WTC11 (cell line): ENCODE data around the gene TRMT112. TPM values are rescaled to one million over a fixed set of nuclear protein-coding genes. Genes with fewer than 3 reads are reported as not detected.

ENCODE experiments used
- ATAC-seq: fragments of 200-7000 bp; cut with Tn5 transposase; 2 replicates; pipeline ENCODE4 v1.10.0; 2021; ENCODE audit warnings: mild to moderate bottlenecking, moderate library complexity
- CTCF ChIA-PET: fragments of 300-600 bp; sonication (Branson Sonifier 250); formaldehyde crosslinking; loops from one replicate; lab custom pipeline; 2021; ENCODE audit warnings: antibody characterized with exemption; lab: Charles Lee
- POLR2A ChIA-PET: fragments of 350-600 bp; sonication (Branson Sonifier 250); formaldehyde crosslinking; loops from one replicate; lab custom pipeline; 2021; ENCODE audit warnings: antibody characterized with exemption; lab: Charles Lee
- DNase-seq: peaks from one replicate; pipeline ENCODE4 v3.0.0; 2021; ENCODE audit warnings: low spot score
- H3K27ac Mint-ChIP-seq: 2 replicates; pipeline ENCODE4 v1.8.0; 2021; ENCODE audit warnings: mixed read lengths
- H3K27me3 Mint-ChIP-seq: 2 replicates; pipeline ENCODE4 v1.8.0; 2021; ENCODE audit warnings: low read depth, mild to moderate bottlenecking, moderate library complexity, mixed read lengths
- H3K36me3 Mint-ChIP-seq: 2 replicates; pipeline ENCODE4 v1.8.0; 2021; ENCODE audit warnings: mixed read lengths
- H3K4me1 Mint-ChIP-seq: 2 replicates; pipeline ENCODE4 v1.8.0; 2022; ENCODE audit warnings: mixed read lengths
- H3K4me3 Mint-ChIP-seq: 2 replicates; pipeline ENCODE4 v1.8.0; 2021; ENCODE audit warnings: mild to moderate bottlenecking, moderate library complexity, mixed read lengths
- H3K9me3 Mint-ChIP-seq: 2 replicates; pipeline ENCODE4 v1.8.0; 2021; ENCODE audit warnings: mixed read lengths
- ELF4 ChIP-seq: sonication (generic); formaldehyde crosslinking; IDR thresholded peaks from 2 replicates; pipeline ENCODE4 v1.8.1; 2022; ENCODE audit warnings: low read depth, mild to moderate bottlenecking, moderate library complexity, missing genetic modification reagents
- EMX1 ChIP-seq: fragments of 250-450 bp; sonication (Bioruptor Pico); IDR thresholded peaks from 2 replicates; pipeline ENCODE4 v1.8.0; 2021; ENCODE audit warnings: mild to moderate bottlenecking
- FOXJ3 ChIP-seq: sonication (generic); formaldehyde crosslinking; IDR thresholded peaks from 2 replicates; pipeline ENCODE4 v1.9.0; 2021; ENCODE audit warnings: missing genetic modification reagents, mild to moderate bottlenecking, borderline replicate concordance
- FOXP1 ChIP-seq: sonication (generic); formaldehyde crosslinking; IDR thresholded peaks from 2 replicates; pipeline ENCODE4 v1.8.0; 2022; ENCODE audit warnings: missing genetic modification reagents, mild to moderate bottlenecking, moderate library complexity, borderline replicate concordance
- GRHL2 ChIP-seq: fragments of 250-450 bp; sonication (Bioruptor Pico); IDR thresholded peaks from 2 replicates; pipeline ENCODE4 v1.8.0; 2022; ENCODE audit warnings: mild to moderate bottlenecking, moderate library complexity; ENCODE audit not compliant: insufficient replicate concordance, severe bottlenecking
- GTF2I ChIP-seq: fragments of 250-450 bp; sonication (Bioruptor Pico); conservative IDR thresholded peaks from 2 replicates; pipeline ENCODE4 v1.4.0; 2021; ENCODE audit warnings: mild to moderate bottlenecking
- IRF1 ChIP-seq: sonication (generic); formaldehyde crosslinking; IDR thresholded peaks from 2 replicates; pipeline ENCODE4 v1.8.0; 2023; ENCODE audit warnings: missing genetic modification reagents
- KAT7 ChIP-seq: sonication (generic); formaldehyde crosslinking; IDR thresholded peaks from 2 replicates; pipeline ENCODE4 v1.8.1; 2023; ENCODE audit warnings: missing genetic modification reagents, mild to moderate bottlenecking, borderline replicate concordance
- MAX ChIP-seq: sonication (generic); formaldehyde crosslinking; IDR thresholded peaks from 2 replicates; pipeline ENCODE4 v1.8.0; 2022; ENCODE audit warnings: mild to moderate bottlenecking, missing genetic modification reagents
- MYBL2 ChIP-seq: sonication (generic); formaldehyde crosslinking; IDR thresholded peaks from 2 replicates; pipeline ENCODE4 v1.8.1; 2023; ENCODE audit warnings: mild to moderate bottlenecking, moderate library complexity, missing genetic modification reagents
- ZNF532 ChIP-seq: fragments of 250-450 bp; sonication (Bioruptor Pico); IDR thresholded peaks from 2 replicates; pipeline ENCODE4 v1.9.0; 2021; ENCODE audit warnings: mild to moderate bottlenecking, borderline replicate concordance
- total RNA-seq: library from RNA; stranded (reverse); gene quantifications from 3 replicates; pipeline ENCODE4 v1.2.3, GENCODE V29; 2021
- TF ChIP-seq, protein P1 (sequence below): sonication (generic); formaldehyde crosslinking; IDR thresholded peaks from 2 replicates; pipeline ENCODE4 v1.8.1; 2022; ENCODE audit warnings: mild to moderate bottlenecking, moderate library complexity, missing genetic modification reagents
- TF ChIP-seq, protein P2 (sequence below): fragments of 200-600 bp; IDR thresholded peaks from 2 replicates; pipeline ENCODE4 v1.8.0; 2022; ENCODE audit warnings: antibody characterized with exemption
- TF ChIP-seq, protein P3 (sequence below): sonication (generic); formaldehyde crosslinking; IDR thresholded peaks from 2 replicates; pipeline ENCODE4 v1.8.0; 2022; ENCODE audit warnings: missing genetic modification reagents
- TF ChIP-seq, protein P4 (sequence below): sonication (generic); formaldehyde crosslinking; IDR thresholded peaks from 2 replicates; pipeline ENCODE4 v1.8.1; 2023; ENCODE audit warnings: mild to moderate bottlenecking, missing genetic modification reagents, borderline replicate concordance

TRMT112 gene
- total RNA-seq, 1 experiment from 2014 or later = 285 TPM

DNA sequence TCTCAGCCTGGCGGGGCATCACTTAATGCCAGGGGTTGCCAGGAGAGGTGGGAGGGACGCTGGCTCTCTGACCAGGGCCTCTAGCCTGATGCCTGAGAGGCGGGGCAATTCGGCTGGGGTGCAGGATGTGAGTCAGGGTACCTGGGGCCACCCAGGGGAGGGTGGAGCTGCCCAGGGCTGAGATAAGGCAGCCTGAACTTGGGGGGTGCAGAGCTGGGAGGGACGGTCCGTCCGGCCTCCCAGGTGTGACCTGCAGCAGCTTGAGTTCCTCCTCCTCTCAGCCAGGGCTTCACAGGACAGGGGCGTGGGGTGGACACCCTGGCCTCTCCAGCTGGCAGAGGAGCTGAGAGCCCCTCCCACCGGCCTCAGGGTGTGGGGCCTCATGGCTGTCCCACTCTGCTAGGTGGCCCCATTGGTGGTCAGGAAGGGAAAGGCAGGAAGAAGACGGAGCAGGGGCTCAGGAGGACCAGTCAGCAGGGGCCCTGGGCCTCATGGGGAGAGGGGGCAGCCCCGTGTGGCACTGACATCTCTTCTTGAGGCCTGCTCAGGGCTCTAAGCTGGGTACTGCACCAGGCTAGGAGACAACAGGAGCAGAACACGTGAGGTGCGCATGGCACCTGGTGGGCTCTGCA lies 40.7 kb upstream of the TRMT112 start:
- H3K9me3 Mint-ChIP-seq = no peaks in the 10 kb centered on the region
- DNase-seq (no peak), ATAC-seq (no peak)
- no peaks in the 10 kb centered on the region for H3K27me3 Mint-ChIP-seq
- H3K4me1 Mint-ChIP-seq = peaks cover 26% of the 10 kb centered on the region
- H3K36me3 Mint-ChIP-seq = peaks cover 9% of the 10 kb centered on the region
- ChIA-PET POLR2A (no interaction called here), CTCF (interaction anchor here (0.7 to 10.4 kb wide), 8 partner anchors 10 to 453 kb away, joined by 4 to 437 read pairs (median 70); partner anchors contain the start of genes CCDC88B, PRDX5 and TRMT112)
- TF ChIP-seq, protein P1, sequence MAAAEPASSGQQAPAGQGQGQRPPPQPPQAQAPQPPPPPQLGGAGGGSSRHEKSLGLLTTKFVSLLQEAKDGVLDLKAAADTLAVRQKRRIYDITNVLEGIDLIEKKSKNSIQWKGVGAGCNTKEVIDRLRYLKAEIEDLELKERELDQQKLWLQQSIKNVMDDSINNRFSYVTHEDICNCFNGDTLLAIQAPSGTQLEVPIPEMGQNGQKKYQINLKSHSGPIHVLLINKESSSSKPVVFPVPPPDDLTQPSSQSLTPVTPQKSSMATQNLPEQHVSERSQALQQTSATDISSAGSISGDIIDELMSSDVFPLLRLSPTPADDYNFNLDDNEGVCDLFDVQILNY (CRISPR knock-in tag) = no peak
- TF ChIP-seq FOXP1 (CRISPR knock-in tag) = no peak
- no peak for TF ChIP-seq GRHL2 (CRISPR knock-in tag)
- no peak for TF ChIP-seq FOXJ3 (CRISPR knock-in tag)
- TF ChIP-seq, protein P2, sequence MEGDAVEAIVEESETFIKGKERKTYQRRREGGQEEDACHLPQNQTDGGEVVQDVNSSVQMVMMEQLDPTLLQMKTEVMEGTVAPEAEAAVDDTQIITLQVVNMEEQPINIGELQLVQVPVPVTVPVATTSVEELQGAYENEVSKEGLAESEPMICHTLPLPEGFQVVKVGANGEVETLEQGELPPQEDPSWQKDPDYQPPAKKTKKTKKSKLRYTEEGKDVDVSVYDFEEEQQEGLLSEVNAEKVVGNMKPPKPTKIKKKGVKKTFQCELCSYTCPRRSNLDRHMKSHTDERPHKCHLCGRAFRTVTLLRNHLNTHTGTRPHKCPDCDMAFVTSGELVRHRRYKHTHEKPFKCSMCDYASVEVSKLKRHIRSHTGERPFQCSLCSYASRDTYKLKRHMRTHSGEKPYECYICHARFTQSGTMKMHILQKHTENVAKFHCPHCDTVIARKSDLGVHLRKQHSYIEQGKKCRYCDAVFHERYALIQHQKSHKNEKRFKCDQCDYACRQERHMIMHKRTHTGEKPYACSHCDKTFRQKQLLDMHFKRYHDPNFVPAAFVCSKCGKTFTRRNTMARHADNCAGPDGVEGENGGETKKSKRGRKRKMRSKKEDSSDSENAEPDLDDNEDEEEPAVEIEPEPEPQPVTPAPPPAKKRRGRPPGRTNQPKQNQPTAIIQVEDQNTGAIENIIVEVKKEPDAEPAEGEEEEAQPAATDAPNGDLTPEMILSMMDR = no peak
- TF ChIP-seq, protein P3, sequence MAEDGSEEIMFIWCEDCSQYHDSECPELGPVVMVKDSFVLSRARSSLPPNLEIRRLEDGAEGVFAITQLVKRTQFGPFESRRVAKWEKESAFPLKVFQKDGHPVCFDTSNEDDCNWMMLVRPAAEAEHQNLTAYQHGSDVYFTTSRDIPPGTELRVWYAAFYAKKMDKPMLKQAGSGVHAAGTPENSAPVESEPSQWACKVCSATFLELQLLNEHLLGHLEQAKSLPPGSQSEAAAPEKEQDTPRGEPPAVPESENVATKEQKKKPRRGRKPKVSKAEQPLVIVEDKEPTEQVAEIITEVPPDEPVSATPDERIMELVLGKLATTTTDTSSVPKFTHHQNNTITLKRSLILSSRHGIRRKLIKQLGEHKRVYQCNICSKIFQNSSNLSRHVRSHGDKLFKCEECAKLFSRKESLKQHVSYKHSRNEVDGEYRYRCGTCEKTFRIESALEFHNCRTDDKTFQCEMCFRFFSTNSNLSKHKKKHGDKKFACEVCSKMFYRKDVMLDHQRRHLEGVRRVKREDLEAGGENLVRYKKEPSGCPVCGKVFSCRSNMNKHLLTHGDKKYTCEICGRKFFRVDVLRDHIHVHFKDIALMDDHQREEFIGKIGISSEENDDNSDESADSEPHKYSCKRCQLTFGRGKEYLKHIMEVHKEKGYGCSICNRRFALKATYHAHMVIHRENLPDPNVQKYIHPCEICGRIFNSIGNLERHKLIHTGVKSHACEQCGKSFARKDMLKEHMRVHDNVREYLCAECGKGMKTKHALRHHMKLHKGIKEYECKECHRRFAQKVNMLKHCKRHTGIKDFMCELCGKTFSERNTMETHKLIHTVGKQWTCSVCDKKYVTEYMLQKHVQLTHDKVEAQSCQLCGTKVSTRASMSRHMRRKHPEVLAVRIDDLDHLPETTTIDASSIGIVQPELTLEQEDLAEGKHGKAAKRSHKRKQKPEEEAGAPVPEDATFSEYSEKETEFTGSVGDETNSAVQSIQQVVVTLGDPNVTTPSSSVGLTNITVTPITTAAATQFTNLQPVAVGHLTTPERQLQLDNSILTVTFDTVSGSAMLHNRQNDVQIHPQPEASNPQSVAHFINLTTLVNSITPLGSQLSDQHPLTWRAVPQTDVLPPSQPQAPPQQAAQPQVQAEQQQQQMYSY = no peak
- TF ChIP-seq KAT7 = no peak
- no peak for TF ChIP-seq ELF4 (CRISPR knock-in tag)
- TF ChIP-seq IRF1 = no peak
- TF ChIP-seq, protein P4, sequence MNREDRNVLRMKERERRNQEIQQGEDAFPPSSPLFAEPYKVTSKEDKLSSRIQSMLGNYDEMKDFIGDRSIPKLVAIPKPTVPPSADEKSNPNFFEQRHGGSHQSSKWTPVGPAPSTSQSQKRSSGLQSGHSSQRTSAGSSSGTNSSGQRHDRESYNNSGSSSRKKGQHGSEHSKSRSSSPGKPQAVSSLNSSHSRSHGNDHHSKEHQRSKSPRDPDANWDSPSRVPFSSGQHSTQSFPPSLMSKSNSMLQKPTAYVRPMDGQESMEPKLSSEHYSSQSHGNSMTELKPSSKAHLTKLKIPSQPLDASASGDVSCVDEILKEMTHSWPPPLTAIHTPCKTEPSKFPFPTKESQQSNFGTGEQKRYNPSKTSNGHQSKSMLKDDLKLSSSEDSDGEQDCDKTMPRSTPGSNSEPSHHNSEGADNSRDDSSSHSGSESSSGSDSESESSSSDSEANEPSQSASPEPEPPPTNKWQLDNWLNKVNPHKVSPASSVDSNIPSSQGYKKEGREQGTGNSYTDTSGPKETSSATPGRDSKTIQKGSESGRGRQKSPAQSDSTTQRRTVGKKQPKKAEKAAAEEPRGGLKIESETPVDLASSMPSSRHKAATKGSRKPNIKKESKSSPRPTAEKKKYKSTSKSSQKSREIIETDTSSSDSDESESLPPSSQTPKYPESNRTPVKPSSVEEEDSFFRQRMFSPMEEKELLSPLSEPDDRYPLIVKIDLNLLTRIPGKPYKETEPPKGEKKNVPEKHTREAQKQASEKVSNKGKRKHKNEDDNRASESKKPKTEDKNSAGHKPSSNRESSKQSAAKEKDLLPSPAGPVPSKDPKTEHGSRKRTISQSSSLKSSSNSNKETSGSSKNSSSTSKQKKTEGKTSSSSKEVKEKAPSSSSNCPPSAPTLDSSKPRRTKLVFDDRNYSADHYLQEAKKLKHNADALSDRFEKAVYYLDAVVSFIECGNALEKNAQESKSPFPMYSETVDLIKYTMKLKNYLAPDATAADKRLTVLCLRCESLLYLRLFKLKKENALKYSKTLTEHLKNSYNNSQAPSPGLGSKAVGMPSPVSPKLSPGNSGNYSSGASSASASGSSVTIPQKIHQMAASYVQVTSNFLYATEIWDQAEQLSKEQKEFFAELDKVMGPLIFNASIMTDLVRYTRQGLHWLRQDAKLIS (CRISPR knock-in tag) = no peak
- no peak for TF ChIP-seq GTF2I (CRISPR knock-in tag)
- TF ChIP-seq MYBL2 = no peak
- peak overlapping the region; percentile 45 for H3K4me3 Mint-ChIP-seq
- no peak overlapping the region for H3K27ac Mint-ChIP-seq

DNA sequence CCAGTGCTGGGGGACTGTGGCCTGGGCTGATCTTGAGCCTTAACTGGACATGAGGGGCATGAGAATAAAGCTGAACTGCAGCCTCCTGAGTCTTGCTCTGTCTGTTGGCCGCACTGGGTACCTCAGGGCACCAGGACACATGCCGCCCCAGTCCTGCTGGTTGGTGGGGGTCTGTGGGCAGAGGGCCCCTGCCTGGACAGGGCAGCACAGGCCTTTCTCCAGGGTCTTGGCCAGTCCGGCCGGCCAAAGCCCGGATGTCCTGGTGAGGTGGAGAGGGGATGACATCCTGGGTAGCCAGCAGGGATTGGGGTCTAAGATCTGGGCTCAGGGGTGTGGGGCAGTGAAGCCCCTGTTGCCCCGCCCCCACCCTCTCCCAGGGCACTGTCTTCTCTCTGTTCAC lies 40.1 kb upstream of the TRMT112 start:
- Mint-ChIP-seq H3K27me3 (no peaks in the 10 kb centered on the region), H3K36me3 (peaks cover 7% of the 10 kb centered on the region), H3K4me1 (peaks cover 26% of the 10 kb centered on the region), H3K27ac (no peak overlapping the region), H3K9me3 (no peaks in the 10 kb centered on the region), H3K4me3 (no peak overlapping the region)
- ChIA-PET POLR2A (no interaction called here), CTCF (interaction anchor here (0.7 to 10.4 kb wide), 25 partner anchors 9 to 453 kb away, joined by 3 to 437 read pairs (median 9); partner anchors contain the start of genes BAD, CCDC88B, ESRRA and PRDX5)
- DNase-seq (no peak), ATAC-seq (no peak)
- TF ChIP-seq GRHL2 (CRISPR knock-in tag) (no peak), ZNF532 (CRISPR knock-in tag) (no peak), ELF4 (CRISPR knock-in tag) (no peak), IRF1 (no peak), MAX (CRISPR knock-in tag) (no peak), EMX1 (no peak)
